Measurements from ENCODE around the gene TYRO3. TPM values are rescaled to one million over a fixed set of nuclear protein-coding genes. Genes with fewer than 3 reads are reported as not detected.

Gene TYRO3
- total RNA-seq, 1 donor from 2014 or later: 28.5 TPM

DNA sequence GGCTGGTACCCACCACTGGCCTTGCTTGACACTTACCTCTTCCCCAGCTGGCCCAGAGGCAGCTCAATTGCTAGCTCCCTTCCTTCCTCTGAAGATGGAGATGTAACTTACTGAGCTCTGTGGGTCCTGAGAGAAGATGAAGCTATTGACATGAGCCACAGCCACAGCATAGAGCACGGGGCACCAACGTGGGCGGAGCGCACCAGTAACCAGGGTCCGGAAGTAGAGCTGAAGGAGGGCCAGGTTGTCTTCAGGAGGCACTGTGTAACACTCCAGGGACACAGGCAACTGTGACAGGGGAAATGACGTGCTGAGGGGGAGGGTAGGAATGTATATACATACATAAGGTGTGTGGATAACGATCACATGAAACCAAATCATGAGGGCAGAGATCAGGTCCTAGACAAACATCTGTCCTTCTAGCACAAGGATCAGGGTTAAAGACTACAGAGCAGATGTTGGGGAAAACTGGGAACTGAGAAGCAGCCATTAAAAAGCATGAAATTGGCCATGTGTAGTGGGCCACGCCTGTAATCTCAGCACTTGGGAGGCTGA lies 41.0 kb upstream of the TYRO3 start:
- DNase-seq (ENCODE audit: low read depth): no peak
- Histone ChIP-seq H3K9me3 (ENCODE audit: insufficient read depth, low read depth, low read length) (no peaks in the 10 kb centered on the region), H4K20me1 (ENCODE audit: insufficient read depth, low read length) (no peaks in the 10 kb centered on the region), H3K79me2 (ENCODE audit: insufficient read depth, low read length) (no peaks in the 10 kb centered on the region), H2AFZ (ENCODE audit: low read depth, low read length) (no peak overlapping the region), H3K9ac (ENCODE audit: low read length) (no peak overlapping the region), H3K27ac (ENCODE audit: low read depth, low read length) (no peak overlapping the region), H3K4me3 (ENCODE audit: insufficient read depth, low read depth, low read length) (no peak overlapping the region), H3K4me2 (ENCODE audit: low read length) (no peak overlapping the region), H3K27me3 (ENCODE audit: insufficient read depth, low read length) (peaks cover 10% of the 10 kb centered on the region), H3K36me3 (ENCODE audit: insufficient read depth, low read length) (no peaks in the 10 kb centered on the region), H3K4me1 (ENCODE audit: insufficient read depth, low read length) (peaks cover 10% of the 10 kb centered on the region)
- TF ChIP-seq EZH2 (IDR thresholded peaks at IDR 0.05; ENCODE audit: insufficient read depth, low read length): no peak
- TF ChIP-seq, protein P1, sequence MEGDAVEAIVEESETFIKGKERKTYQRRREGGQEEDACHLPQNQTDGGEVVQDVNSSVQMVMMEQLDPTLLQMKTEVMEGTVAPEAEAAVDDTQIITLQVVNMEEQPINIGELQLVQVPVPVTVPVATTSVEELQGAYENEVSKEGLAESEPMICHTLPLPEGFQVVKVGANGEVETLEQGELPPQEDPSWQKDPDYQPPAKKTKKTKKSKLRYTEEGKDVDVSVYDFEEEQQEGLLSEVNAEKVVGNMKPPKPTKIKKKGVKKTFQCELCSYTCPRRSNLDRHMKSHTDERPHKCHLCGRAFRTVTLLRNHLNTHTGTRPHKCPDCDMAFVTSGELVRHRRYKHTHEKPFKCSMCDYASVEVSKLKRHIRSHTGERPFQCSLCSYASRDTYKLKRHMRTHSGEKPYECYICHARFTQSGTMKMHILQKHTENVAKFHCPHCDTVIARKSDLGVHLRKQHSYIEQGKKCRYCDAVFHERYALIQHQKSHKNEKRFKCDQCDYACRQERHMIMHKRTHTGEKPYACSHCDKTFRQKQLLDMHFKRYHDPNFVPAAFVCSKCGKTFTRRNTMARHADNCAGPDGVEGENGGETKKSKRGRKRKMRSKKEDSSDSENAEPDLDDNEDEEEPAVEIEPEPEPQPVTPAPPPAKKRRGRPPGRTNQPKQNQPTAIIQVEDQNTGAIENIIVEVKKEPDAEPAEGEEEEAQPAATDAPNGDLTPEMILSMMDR (IDR thresholded peaks at IDR 0.05; ENCODE audit: insufficient read depth, low read depth, low read length): no peak
- Mint-ChIP-seq H3K4me3 (ENCODE audit: unreplicated experiment) (no peak overlapping the region), H3K4me1 (ENCODE audit: low read depth, unreplicated experiment) (peaks cover 1% of the 10 kb centered on the region), H3K27ac (ENCODE audit: unreplicated experiment) (no peak overlapping the region), H3K9me3 (ENCODE audit: unreplicated experiment) (peaks cover 2% of the 10 kb centered on the region), H3K36me3 (ENCODE audit: low read depth, unreplicated experiment) (peaks cover 20% of the 10 kb centered on the region), H3K27me3 (ENCODE audit: low read depth, unreplicated experiment) (peaks cover 21% of the 10 kb centered on the region)
- FAIRE-seq: no peak

DNA sequence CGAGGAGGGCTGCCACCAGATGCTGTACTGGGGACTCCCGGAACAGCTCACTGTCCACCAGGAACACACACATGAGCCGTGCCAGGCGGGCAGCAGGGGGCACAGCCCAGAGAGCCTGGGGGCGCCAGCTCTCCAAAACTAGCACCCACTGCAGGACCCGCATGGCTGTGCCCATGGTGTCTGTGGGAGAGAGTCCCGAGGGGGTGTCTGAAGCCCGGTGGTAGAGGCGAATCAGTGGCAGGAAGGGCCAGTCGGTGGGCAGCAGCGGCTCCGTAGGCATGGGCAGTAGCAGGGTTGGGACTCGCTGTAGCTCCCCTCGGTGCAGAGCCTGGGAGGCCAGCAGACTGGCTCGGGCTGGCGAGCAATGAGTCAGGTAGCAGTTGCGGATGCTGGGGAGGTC lies 38.4 kb upstream of the TYRO3 start:
- no peak overlapping the region for H3K27ac ChIP-seq (ENCODE audit: low read depth, low read length)
- FAIRE-seq (no peak), DNase-seq (ENCODE audit: low read depth) (no peak)
- H3K9ac ChIP-seq (ENCODE audit: low read length): no peak overlapping the region
- H3K4me3 ChIP-seq (ENCODE audit: insufficient read depth, low read depth, low read length): no peak overlapping the region
- Mint-ChIP-seq H3K27me3 (ENCODE audit: low read depth, unreplicated experiment) (no peaks in the 10 kb centered on the region), H3K9me3 (ENCODE audit: unreplicated experiment) (no peaks in the 10 kb centered on the region), H3K4me3 (ENCODE audit: unreplicated experiment) (no peak overlapping the region), H3K4me1 (ENCODE audit: low read depth, unreplicated experiment) (peaks cover 5% of the 10 kb centered on the region), H3K27ac (ENCODE audit: unreplicated experiment) (no peak overlapping the region), H3K36me3 (ENCODE audit: low read depth, unreplicated experiment) (peaks cover 19% of the 10 kb centered on the region)
- H3K9me3 ChIP-seq (ENCODE audit: insufficient read depth, low read depth, low read length): no peaks in the 10 kb centered on the region
- H2AFZ ChIP-seq (ENCODE audit: low read depth, low read length): no peak overlapping the region
- H4K20me1 ChIP-seq (ENCODE audit: insufficient read depth, low read length): no peaks in the 10 kb centered on the region
- H3K79me2 ChIP-seq (ENCODE audit: insufficient read depth, low read length): no peaks in the 10 kb centered on the region
- no peaks in the 10 kb centered on the region for H3K27me3 ChIP-seq (ENCODE audit: insufficient read depth, low read length)
- TF ChIP-seq, protein P1 (IDR thresholded peaks at IDR 0.05; ENCODE audit: insufficient read depth, low read depth, low read length): no peak
- TF ChIP-seq EZH2 (IDR thresholded peaks at IDR 0.05; ENCODE audit: insufficient read depth, low read length): no peak
- no peaks in the 10 kb centered on the region for H3K36me3 ChIP-seq (ENCODE audit: insufficient read depth, low read length)
- H3K4me2 ChIP-seq (ENCODE audit: low read length): no peak overlapping the region
- no peaks in the 10 kb centered on the region for H3K4me1 ChIP-seq (ENCODE audit: insufficient read depth, low read length)

DNA sequence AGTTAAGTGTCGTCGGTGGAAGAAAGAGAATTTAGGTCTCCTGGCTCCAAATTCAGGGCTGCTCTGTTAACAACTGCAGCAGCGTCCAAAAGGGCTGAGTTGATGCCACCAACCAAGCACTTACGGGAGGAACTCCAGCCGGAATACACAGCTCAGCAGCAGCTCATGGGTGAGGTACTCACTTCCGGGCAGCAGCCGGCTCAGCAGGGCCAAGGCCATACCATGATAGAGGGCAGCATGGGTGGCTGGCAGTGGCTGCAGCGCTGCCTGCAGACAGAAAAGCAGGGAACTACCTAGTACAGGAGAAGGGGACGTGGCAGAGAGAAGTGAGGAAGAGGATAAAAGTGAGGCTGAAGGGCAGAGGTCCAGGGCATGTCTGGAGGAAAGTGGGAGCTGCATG lies 37.4 kb upstream of the TYRO3 start:
- H3K36me3 ChIP-seq (ENCODE audit: insufficient read depth, low read length): peaks cover 3% of the 10 kb centered on the region
- H3K9me3 Mint-ChIP-seq (ENCODE audit: unreplicated experiment): no peaks in the 10 kb centered on the region
- no peaks in the 10 kb centered on the region for H3K9me3 ChIP-seq (ENCODE audit: insufficient read depth, low read depth, low read length)
- no peaks in the 10 kb centered on the region for H3K4me1 ChIP-seq (ENCODE audit: insufficient read depth, low read length)
- H2AFZ ChIP-seq (ENCODE audit: low read depth, low read length): no peak overlapping the region
- FAIRE-seq: no peak
- H3K4me3 ChIP-seq (ENCODE audit: insufficient read depth, low read depth, low read length): no peak overlapping the region
- no peaks in the 10 kb centered on the region for H3K27me3 ChIP-seq (ENCODE audit: insufficient read depth, low read length)
- no peak overlapping the region for H3K9ac ChIP-seq (ENCODE audit: low read length)
- H3K4me3 Mint-ChIP-seq (ENCODE audit: unreplicated experiment): no peak overlapping the region
- no peaks in the 10 kb centered on the region for H3K79me2 ChIP-seq (ENCODE audit: insufficient read depth, low read length)
- TF ChIP-seq, protein P1 (IDR thresholded peaks at IDR 0.05; ENCODE audit: insufficient read depth, low read depth, low read length): no peak
- no peak for TF ChIP-seq EZH2 (IDR thresholded peaks at IDR 0.05; ENCODE audit: insufficient read depth, low read length)
- no peaks in the 10 kb centered on the region for H3K27me3 Mint-ChIP-seq (ENCODE audit: low read depth, unreplicated experiment)
- H3K4me2 ChIP-seq (ENCODE audit: low read length): no peak overlapping the region
- H3K27ac ChIP-seq (ENCODE audit: low read depth, low read length): no peak overlapping the region
- peaks cover 15% of the 10 kb centered on the region for H3K36me3 Mint-ChIP-seq (ENCODE audit: low read depth, unreplicated experiment)
- no peaks in the 10 kb centered on the region for H4K20me1 ChIP-seq (ENCODE audit: insufficient read depth, low read length)
- no peak for DNase-seq (ENCODE audit: low read depth)
- no peak overlapping the region for H3K27ac Mint-ChIP-seq (ENCODE audit: unreplicated experiment)
- H3K4me1 Mint-ChIP-seq (ENCODE audit: low read depth, unreplicated experiment): peaks cover 5% of the 10 kb centered on the region
